Mucosa of descending colon (tissue), 3 donors: Measurements from ENCODE around the gene NGB. TPM values are rescaled to one million over a fixed set of nuclear protein-coding genes. Genes with fewer than 3 reads are reported as not detected.

Experiments used
- ATAC-seq: fragments of 200-7000 bp; cut with Tn5 transposase; one replicate; pipeline ENCODE4 v1.9.1; 2020; ENCODE audit warnings: mild to moderate bottlenecking, moderate library complexity
- DNase-seq, 3 donors: peaks; one replicate each; pipeline ENCODE4 v3.0.0-alpha.2; 2020
- H3K36me3 ChIP-seq: fragments of 200-600 bp; one replicate; pipeline ENCODE4 v1.8.0; 2021; ENCODE audit warnings: low read depth, mild to moderate bottlenecking
- H3K4me1 ChIP-seq: fragments of 200-600 bp; one replicate; pipeline ENCODE4 v1.8.0; 2021; ENCODE audit warnings: low read depth, mild to moderate bottlenecking
- H3K4me3 ChIP-seq: fragments of 200-600 bp; one replicate; pipeline ENCODE4 v1.8.0; 2021; ENCODE audit warnings: mild to moderate bottlenecking
- H3K9me3 ChIP-seq: fragments of 200-600 bp; one replicate; pipeline ENCODE4 v1.8.0; 2021; ENCODE audit warnings: mild to moderate bottlenecking
- CTCF ChIP-seq: fragments of 200-600 bp; IDR thresholded peaks from one replicate; pipeline ENCODE4 v1.8.0; 2022; ENCODE audit warnings: antibody characterized with exemption, mild to moderate bottlenecking
- intact Hi-C, 2 donors: fragments of 100-400 bp; cut with DNase I in 1 of 2; cut with micrococcal nuclease in 1 of 2; formaldehyde crosslinking; loops; one replicate each; pipeline versions ENCODE4 v1.11.0 to v1.11.1; 2022; cut with DNase I, micrococcal nuclease
- total RNA-seq, 3 donors: library from RNA; stranded (reverse); fragmentation: NEBNext Ultra II Directional in 2 of 3; extraction: Animal tissue kit (Norgen Biotek cat#: 25700) in 2 of 3; gene quantifications; one replicate each; pipeline versions ENCODE4 v1.2.1 to v1.2.4, GENCODE V29; 2021 to 2023
- donor health status: DM: no; HTN: no; CAD: no; lungs with moderate emphysema.
- donor health status: DM: no; HTN: no; CAD: no.
- donor health status: DM: no; HTN: yes; CAD: no.

NGB gene
- total RNA-seq, 3 donors from 2014 or later: 0.14 to 5.3 TPM; not detected in 1

- no peak for TF ChIP-seq CTCF
- ATAC-seq (no peak), DNase-seq (no peak)
- Histone ChIP-seq H3K9me3 (peaks cover 4% of the 10 kb centered on the region), H3K4me1 (no peaks in the 10 kb centered on the region), H3K4me3 (no peak overlapping the region), H3K36me3 (no peaks in the 10 kb centered on the region)
- intact Hi-C loops: no loop called here
Observed at GRCh38 chr14:77268989-77269600, 1.9 kb downstream of the NGB start.

GRCh38 chr14:77267937-77268699 lies 2.9 kb downstream of the NGB start:
- TF ChIP-seq CTCF: no peak
- DNase-seq (no peak), ATAC-seq (no peak)
- H3K36me3 ChIP-seq: no peaks in the 10 kb centered on the region
- H3K4me3 ChIP-seq: no peak overlapping the region
- H3K4me1 ChIP-seq: no peaks in the 10 kb centered on the region
- H3K9me3 ChIP-seq: peaks cover 4% of the 10 kb centered on the region
- intact Hi-C loops: no loop called here

- no peak for ATAC-seq
- no peak for DNase-seq
- no peaks in the 10 kb centered on the region for H3K36me3 ChIP-seq
- H3K9me3 ChIP-seq: peaks cover 4% of the 10 kb centered on the region
- H3K4me3 ChIP-seq: no peak overlapping the region
- intact Hi-C loops: no loop called here
- TF ChIP-seq CTCF: no peak
- no peaks in the 10 kb centered on the region for H3K4me1 ChIP-seq
Observed at GRCh38 chr14:77266336-77266735, 4.7 kb downstream of the NGB start.

GRCh38 chr14:77265561-77266335 lies 5.3 kb downstream of the NGB start:
- intact Hi-C loops: no loop called here
- Histone ChIP-seq H3K4me1 (no peaks in the 10 kb centered on the region), H3K36me3 (no peaks in the 10 kb centered on the region), H3K9me3 (peaks cover 4% of the 10 kb centered on the region), H3K4me3 (no peak overlapping the region)
- ATAC-seq (no peak), DNase-seq (no peak)
- TF ChIP-seq CTCF: no peak

- H3K9me3 ChIP-seq: peaks cover 4% of the 10 kb centered on the region
- no peak overlapping the region for H3K4me3 ChIP-seq
- DNase-seq: no peak
- H3K36me3 ChIP-seq: no peaks in the 10 kb centered on the region
- H3K4me1 ChIP-seq: no peaks in the 10 kb centered on the region
- intact Hi-C loops: no loop called here
- TF ChIP-seq CTCF: no peak
- no peak for ATAC-seq
Observed at GRCh38 chr14:77265187-77265515, 5.9 kb downstream of the NGB start.
